ENCODE data around the gene POU2F2.

DNA sequence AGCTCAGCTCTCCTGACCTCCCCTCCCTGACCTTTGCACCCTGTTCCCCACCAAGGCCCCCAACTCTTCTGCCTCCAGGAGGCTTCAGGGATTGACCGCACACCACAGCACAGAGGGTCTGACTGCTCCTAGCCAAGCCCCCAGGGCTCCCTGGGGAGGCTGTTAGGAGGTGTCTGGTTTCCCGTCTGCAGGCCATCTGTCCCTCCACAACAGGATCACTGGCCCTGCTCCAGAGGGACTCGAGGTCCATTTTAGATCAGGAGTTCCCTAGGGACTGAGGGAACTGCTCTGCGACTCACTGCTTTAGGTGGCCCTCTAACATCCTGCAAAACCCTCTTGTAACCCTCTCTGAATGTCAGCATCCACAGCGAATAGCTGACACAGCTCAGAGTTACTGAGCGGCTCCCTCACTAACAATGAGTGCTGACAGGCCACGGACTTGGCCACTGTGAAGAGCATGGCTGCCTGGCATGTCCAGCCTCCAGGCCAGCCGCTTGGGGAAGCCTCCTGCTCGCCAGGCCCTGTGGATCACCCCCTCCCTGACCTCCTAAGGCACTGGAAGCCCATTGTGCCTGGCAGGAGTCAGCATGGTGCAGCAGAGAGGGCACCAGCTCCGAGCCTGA lies 79.9 kb downstream of the POU2F2 start:
- TF ChIP-seq, protein P1, sequence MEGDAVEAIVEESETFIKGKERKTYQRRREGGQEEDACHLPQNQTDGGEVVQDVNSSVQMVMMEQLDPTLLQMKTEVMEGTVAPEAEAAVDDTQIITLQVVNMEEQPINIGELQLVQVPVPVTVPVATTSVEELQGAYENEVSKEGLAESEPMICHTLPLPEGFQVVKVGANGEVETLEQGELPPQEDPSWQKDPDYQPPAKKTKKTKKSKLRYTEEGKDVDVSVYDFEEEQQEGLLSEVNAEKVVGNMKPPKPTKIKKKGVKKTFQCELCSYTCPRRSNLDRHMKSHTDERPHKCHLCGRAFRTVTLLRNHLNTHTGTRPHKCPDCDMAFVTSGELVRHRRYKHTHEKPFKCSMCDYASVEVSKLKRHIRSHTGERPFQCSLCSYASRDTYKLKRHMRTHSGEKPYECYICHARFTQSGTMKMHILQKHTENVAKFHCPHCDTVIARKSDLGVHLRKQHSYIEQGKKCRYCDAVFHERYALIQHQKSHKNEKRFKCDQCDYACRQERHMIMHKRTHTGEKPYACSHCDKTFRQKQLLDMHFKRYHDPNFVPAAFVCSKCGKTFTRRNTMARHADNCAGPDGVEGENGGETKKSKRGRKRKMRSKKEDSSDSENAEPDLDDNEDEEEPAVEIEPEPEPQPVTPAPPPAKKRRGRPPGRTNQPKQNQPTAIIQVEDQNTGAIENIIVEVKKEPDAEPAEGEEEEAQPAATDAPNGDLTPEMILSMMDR (IDR thresholded peaks at IDR 0.05): no peak
- TF ChIP-seq POLR2A (IDR thresholded peaks at IDR 0.05; ENCODE audit: low read length) (no peak), NPAS2 (CRISPR knock-in tag; IDR thresholded peaks at IDR 0.05; ENCODE audit: borderline replicate concordance) (no peak), SREBF2 (IDR thresholded peaks at IDR 0.05) (no peak), ZC3H11A (IDR thresholded peaks at IDR 0.05) (no peak), CHD4 (IDR thresholded peaks at IDR 0.05; ENCODE audit: borderline replicate concordance) (no peak), TP53 (CRISPR knock-in tag; IDR thresholded peaks at IDR 0.05) (no peak)
